Adrenal gland (tissue), 5 donors: Measurements from ENCODE around the gene CABYR.

Experiments used
- CTCF ChIP-seq, 6 experiments: fragments of 450-650 bp in 4 of 6; fragments of 200-600 bp in 2 of 6; sonication (generic) in 1 of 6; IDR thresholded peaks; 1 replicate in 5 of 6; 2 replicates in 1 of 6; pipeline versions ENCODE4 v1.5.1 to v1.8.0; 2016 to 2021; ENCODE audit warnings: antibody characterized with exemption in 6 of 6, mild to moderate bottlenecking in 2 of 6, moderate library complexity in 1 of 6
- POLR2A ChIP-seq, 2 donors: fragments of 450-650 bp; IDR thresholded peaks; one replicate each; pipeline ENCODE4 v1.6.1; 2017; ENCODE audit warnings: antibody characterized with exemption in 2 of 2, mild to moderate bottlenecking in 2 of 2, moderate library complexity in 1 of 2
- donor health status: DM: no; HTN: no; CAD: no.

GRCh38 chr18:24136967-24137373 is 1.9 kb upstream of the CABYR start:
- TF ChIP-seq CTCF (IDR thresholded peaks at IDR 0.05) (no peak), POLR2A (IDR thresholded peaks at IDR 0.05) (no peak)
